SK-N-SH (cell line): ENCODE measurements around the gene GNA14. TPM values are rescaled to one million over a fixed set of nuclear protein-coding genes. Genes with fewer than 3 reads are reported as not detected.

Source experiments
- CTCF ChIA-PET: fragments of 300-600, 350-600 bp; formaldehyde crosslinking; extraction: SDS; loops from one replicate; lab custom pipeline; 2021; lab: Yijun Ruan, JAX
- POLR2A ChIA-PET: fragments of 350-600 bp; sonication (Branson Sonifier 250); formaldehyde crosslinking; extraction: SDS; loops from one replicate; lab custom pipeline; 2020; ENCODE audit warnings: antibody characterized with exemption, inconsistent platforms; lab: Yijun Ruan, JAX
- DNase-seq: peaks from one replicate; pipeline ENCODE4 v3.0.0; 2012
- H2AFZ ChIP-seq: fragments of 200-600 bp; sonication (generic); 2 replicates; pipeline ENCODE4 v1.8.1; 2016; ENCODE audit warnings: antibody characterized with exemption, mild to moderate bottlenecking, low read depth
- H3F3A ChIP-seq: fragments of 200-600 bp; sonication (generic); replicated peaks from 2 replicates; pipeline ENCODE3; 2016; ENCODE audit warnings: antibody characterized with exemption, mild to moderate bottlenecking; ENCODE audit not compliant: insufficient read depth
- H3K27ac ChIP-seq, 2 experiments: fragments of 200-500 bp in 1 of 2; fragments of 200-600 bp in 1 of 2; sonication (Bioruptor generic) in 1 of 2; sonication (generic), shearing (Covaris generic) in 1 of 2; 2 replicates each; pipeline versions ENCODE4 v1.5.1 to v1.6.1; 2014 to 2016; ENCODE audit warnings: low read depth in 2 of 2, inconsistent platforms in 1 of 2, low read length in 1 of 2, mild to moderate bottlenecking in 1 of 2, mixed read lengths in 1 of 2
- H3K27me3 ChIP-seq: fragments of 200-600 bp; sonication (generic), shearing (Covaris generic); 2 replicates; pipeline ENCODE4 v1.6.1; 2016; ENCODE audit warnings: mixed run types; ENCODE audit not compliant: insufficient read depth
- H3K36me3 ChIP-seq, 2 experiments: fragments of 200-500 bp in 1 of 2; fragments of 200-600 bp in 1 of 2; sonication (Bioruptor generic) in 1 of 2; sonication (generic) in 1 of 2; replicated peaks in 1 of 2; 2 replicates each; pipeline versions ENCODE3 to v1.5.1; 2014 to 2016; ENCODE audit warnings: low read length in 1 of 2, mild to moderate bottlenecking in 1 of 2; ENCODE audit not compliant: insufficient read depth in 2 of 2, control insufficient read depth in 1 of 2
- H3K4me1 ChIP-seq, 2 experiments: fragments of 200-500 bp in 1 of 2; fragments of 200-600 bp in 1 of 2; sonication (Bioruptor generic) in 1 of 2; sonication (generic), shearing (Covaris generic) in 1 of 2; 2 replicates each; pipeline versions ENCODE4 v1.5.1 to v1.6.1; 2014 to 2016; ENCODE audit warnings: low read depth in 1 of 2, low read length in 1 of 2, mixed run types in 1 of 2; ENCODE audit not compliant: insufficient read depth in 2 of 2, control insufficient read depth in 1 of 2
- H3K4me2 ChIP-seq: fragments of 200-600 bp; sonication (generic), shearing (Covaris generic); 2 replicates; pipeline ENCODE4 v1.6.1; 2017; ENCODE audit warnings: mixed run types
- H3K4me3 ChIP-seq, 2 experiments: fragments of 200-500 bp in 1 of 2; fragments of 200-600 bp in 1 of 2; sonication (Bioruptor generic) in 1 of 2; sonication (generic), shearing (Covaris generic) in 1 of 2; 2 replicates each; pipeline versions ENCODE4 v1.5.1 to v1.8.1; 2014 to 2016; ENCODE audit warnings: low read depth in 2 of 2, inconsistent platforms in 1 of 2, low read length in 1 of 2, mild to moderate bottlenecking in 1 of 2, mixed read lengths in 1 of 2, moderate library complexity in 1 of 2
- H3K79me2 ChIP-seq: fragments of 200-600 bp; sonication (generic); 2 replicates; pipeline ENCODE4 v1.8.1; 2017; ENCODE audit warnings: mild to moderate bottlenecking; ENCODE audit not compliant: insufficient read depth
- H3K9ac ChIP-seq: fragments of 200-600 bp; sonication (generic); 2 replicates; pipeline ENCODE4 v1.6.1; 2017; ENCODE audit warnings: mixed run types
- H3K9me2 ChIP-seq: fragments of 200-600 bp; sonication (generic); 2 replicates; pipeline ENCODE4 v1.6.1; 2017; ENCODE audit warnings: mixed run types
- H3K9me3 ChIP-seq: fragments of 200-600 bp; sonication (generic); 2 replicates; pipeline ENCODE4 v1.6.1; 2017; ENCODE audit warnings: mixed run types, mild to moderate bottlenecking, moderate library complexity
- H4K20me1 ChIP-seq: fragments of 200-600 bp; sonication (generic); 2 replicates; pipeline ENCODE4 v1.6.1; 2017; ENCODE audit warnings: mild to moderate bottlenecking, mixed run types; ENCODE audit not compliant: insufficient read depth
- EP300 ChIP-seq, 2 experiments: IDR thresholded peaks; 2 replicates each; pipeline versions ENCODE4 v1.4.0 to v1.6.1; 2012; ENCODE audit warnings: borderline replicate concordance in 1 of 2, low read depth in 1 of 2, low read length in 1 of 2
- FOSL2 ChIP-seq: IDR thresholded peaks from 2 replicates; pipeline ENCODE4 v1.4.0; 2012; ENCODE audit warnings: low read depth, mild to moderate bottlenecking, moderate library complexity, borderline replicate concordance
- MEF2A ChIP-seq: IDR thresholded peaks from 2 replicates; pipeline ENCODE4 v1.4.0; 2012; ENCODE audit warnings: low read depth, borderline replicate concordance
- POLR2AphosphoS5 ChIP-seq: IDR thresholded peaks from 2 replicates; pipeline ENCODE4 v1.6.1; 2012; ENCODE audit warnings: low read depth, low read length
- REST ChIP-seq: IDR thresholded peaks from 2 replicates; pipeline ENCODE4 v1.6.1; 2012; ENCODE audit warnings: mild to moderate bottlenecking, low read depth, low read length, moderate library complexity
- RFX5 ChIP-seq: IDR thresholded peaks from 2 replicates; pipeline ENCODE4 v1.6.1; 2012; ENCODE audit warnings: mild to moderate bottlenecking, improper control_type of control experiment, low read length
- WGBS: methylation state at CpG from one replicate; pipeline ENCODE4 v1.1.6; 2017; ENCODE audit warnings: low lambda C conversion rate; 5-methylcytosine and 5-hydroxymethylcytosine counted together
- polyA plus RNA-seq, 3 experiments: library from polyadenylated mRNA; depleted of rRNA; stranded (reverse); fragments of >200 nt; gene quantifications; 2 replicates each; pipeline ENCODE4 v1.2.3, GENCODE V29; 2012

The GNA14 gene
- polyA plus RNA-seq, 1 of the 3 experiments (the other 2 are of a cell fraction): 0.15 TPM

- ChIA-PET POLR2A (no interaction called here), CTCF (interaction anchor here (0.8 kb wide), 1 partner anchor 252 kb away, joined by 4 read pairs; no protein-coding TSS in a partner anchor)
- H3K9ac ChIP-seq: no peak overlapping the region
- no peak for TF ChIP-seq REST
- TF ChIP-seq FOSL2: no peak
- no peak for TF ChIP-seq MEF2A
- TF ChIP-seq EP300 (IDR thresholded peaks at IDR 0.05; ENCODE audit: borderline replicate concordance in 1 of 2, low read depth in 1 of 2, low read length in 1 of 2): no peak
- TF ChIP-seq RFX5: no peak
- TF ChIP-seq POLR2AphosphoS5: no peak
- no peak overlapping the region for H3K4me2 ChIP-seq
- H3K79me2 ChIP-seq: no peaks in the 10 kb centered on the region
- H4K20me1 ChIP-seq: no peaks in the 10 kb centered on the region
- no peaks in the 10 kb centered on the region for H3K9me3 ChIP-seq
- H3F3A ChIP-seq: no peaks in the 10 kb centered on the region
- H3K36me3 ChIP-seq: no peaks in the 10 kb centered on the region
- 74% methylated on average over 7 of the region's 7 CpGs for WGBS
- H3K4me1 ChIP-seq: peaks cover 0 to 19% of the 10 kb centered on the region in 2 experiments; a peak in 2 of 4 replicates
- H3K27ac ChIP-seq: 0 out of 4 replicates have a peak overlapping the region, but pooled peaks of 1 of the 2 experiments have one; percentile 25
- no peaks in the 10 kb centered on the region for H3K9me2 ChIP-seq
- no peak overlapping the region for H2AFZ ChIP-seq
- DNase-seq: no peak
- H3K27me3 ChIP-seq: no peaks in the 10 kb centered on the region
- no peak overlapping the region for H3K4me3 ChIP-seq
These were observed 140.7 kb downstream of the GNA14 start for GRCh38 chr9:77507212-77507961.

- Histone ChIP-seq H3K9me3 (no peaks in the 10 kb centered on the region), H3K27ac (no peak overlapping the region), H3K4me2 (no peak overlapping the region), H3K4me3 (no peak overlapping the region), H3F3A (no peaks in the 10 kb centered on the region), H2AFZ (no peak overlapping the region), H3K79me2 (no peaks in the 10 kb centered on the region), H3K4me1 (peaks cover 0 to 19% of the 10 kb centered on the region in 2 experiments; a peak in 2 of 4 replicates), H3K36me3 (no peaks in the 10 kb centered on the region), H4K20me1 (no peaks in the 10 kb centered on the region), H3K27me3 (no peaks in the 10 kb centered on the region), H3K9me2 (no peaks in the 10 kb centered on the region), H3K9ac (no peak overlapping the region)
- ChIA-PET CTCF (no interaction called here), POLR2A (no interaction called here)
- TF ChIP-seq RFX5 (no peak), REST (no peak)
- 32% methylated on average over 5 of the region's 5 CpGs for WGBS
- no peak for DNase-seq
These were observed 142.9 kb downstream of the GNA14 start for GRCh38 chr9:77505232-77505631.
